Kidney epithelial cell (primary cell): ENCODE data around the gene GBE1. TPM values are rescaled to one million over a fixed set of nuclear protein-coding genes. Genes with fewer than 3 reads are reported as not detected.

Experiments used
- DNase-seq: peaks from one replicate; pipeline ENCODE4 v3.0.0-alpha.2; 2010; ENCODE audit warnings: low read depth
- H3K27me3 ChIP-seq: 2 replicates; pipeline ENCODE4 v1.6.0; 2011; ENCODE audit warnings: low read length; ENCODE audit not compliant: control insufficient read depth, insufficient read depth
- H3K36me3 ChIP-seq: 2 replicates; pipeline ENCODE4 v1.5.1; 2011; ENCODE audit warnings: low read length; ENCODE audit not compliant: control insufficient read depth, insufficient read depth
- H3K4me3 ChIP-seq: 2 replicates; pipeline ENCODE4 v1.5.1; 2011; ENCODE audit warnings: low read depth, mild to moderate bottlenecking, control low read depth, low read length
- CTCF ChIP-seq: IDR thresholded peaks from 2 replicates; pipeline ENCODE4 v1.5.1; 2011; ENCODE audit warnings: mild to moderate bottlenecking, moderate library complexity, low read length, control low read depth, inconsistent platforms; ENCODE audit not compliant: insufficient read depth, poor library complexity, severe bottlenecking
- total RNA-seq: library from RNA; depleted of rRNA; stranded (reverse); fragments of >200 nt; gene quantifications from 2 replicates; pipeline ENCODE4 v1.2.3, GENCODE V29; 2015

Gene GBE1
- total RNA-seq, 1 donor from 2014 or later, result 30.8 TPM

GRCh38 chr3:81789691-81790090 lies 28.2 kb upstream of the GBE1 start:
- Histone ChIP-seq H3K36me3 (no peaks in the 10 kb centered on the region), H3K27me3 (no peaks in the 10 kb centered on the region), H3K4me3 (no peak overlapping the region)
- no peak for DNase-seq
- no peak for TF ChIP-seq CTCF

- Histone ChIP-seq H3K36me3 (no peaks in the 10 kb centered on the region), H3K27me3 (no peaks in the 10 kb centered on the region), H3K4me3 (no peak overlapping the region)
- TF ChIP-seq CTCF, result no peak
- no peak for DNase-seq
Observed at GRCh38 chr3:81788610-81789009, 27.2 kb upstream of the GBE1 start.

DNA sequence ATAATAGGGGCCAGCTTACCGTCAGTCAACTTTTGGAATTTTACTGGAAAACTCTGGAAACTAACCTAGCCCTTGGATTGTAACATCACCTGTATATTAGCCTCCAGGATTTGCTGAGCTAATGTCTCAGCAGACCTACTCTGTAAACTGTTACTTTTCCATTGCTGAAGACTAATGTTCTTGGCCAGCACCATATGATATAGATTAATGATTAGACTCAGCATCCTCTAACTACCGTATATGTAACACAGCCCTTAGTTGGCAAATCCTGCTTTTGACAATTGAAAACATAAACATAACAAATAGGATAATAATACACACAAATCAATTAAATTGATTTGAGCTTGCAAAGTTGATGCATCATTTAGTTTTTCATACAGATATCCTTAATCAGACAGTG lies 26.6 kb upstream of the GBE1 start:
- no peak for DNase-seq
- Histone ChIP-seq H3K4me3 (no peak overlapping the region), H3K36me3 (no peaks in the 10 kb centered on the region), H3K27me3 (no peaks in the 10 kb centered on the region)
- TF ChIP-seq CTCF, result no peak

DNA sequence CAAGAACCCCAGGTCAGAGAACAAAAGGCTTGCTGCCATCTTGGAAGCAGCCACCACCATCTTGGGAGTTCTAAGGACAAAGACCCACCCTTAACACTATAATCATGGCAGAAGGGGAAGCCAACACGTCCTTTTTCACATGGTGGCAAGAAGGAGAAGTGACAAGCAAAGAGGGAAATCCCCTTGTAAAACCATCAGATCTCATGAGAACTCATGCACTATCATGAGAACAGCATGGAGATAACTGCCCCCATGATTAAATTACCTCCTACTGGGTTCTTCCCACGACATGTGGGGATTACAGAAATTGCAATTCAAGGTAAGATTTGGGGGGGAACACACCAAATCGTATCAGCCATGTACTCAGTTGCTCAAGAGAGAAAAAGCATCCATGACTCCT lies 21.1 kb upstream of the GBE1 start:
- TF ChIP-seq CTCF, result no peak
- no peak for DNase-seq
- no peak overlapping the region for H3K4me3 ChIP-seq
- no peaks in the 10 kb centered on the region for H3K36me3 ChIP-seq
- H3K27me3 ChIP-seq, result no peaks in the 10 kb centered on the region

DNA sequence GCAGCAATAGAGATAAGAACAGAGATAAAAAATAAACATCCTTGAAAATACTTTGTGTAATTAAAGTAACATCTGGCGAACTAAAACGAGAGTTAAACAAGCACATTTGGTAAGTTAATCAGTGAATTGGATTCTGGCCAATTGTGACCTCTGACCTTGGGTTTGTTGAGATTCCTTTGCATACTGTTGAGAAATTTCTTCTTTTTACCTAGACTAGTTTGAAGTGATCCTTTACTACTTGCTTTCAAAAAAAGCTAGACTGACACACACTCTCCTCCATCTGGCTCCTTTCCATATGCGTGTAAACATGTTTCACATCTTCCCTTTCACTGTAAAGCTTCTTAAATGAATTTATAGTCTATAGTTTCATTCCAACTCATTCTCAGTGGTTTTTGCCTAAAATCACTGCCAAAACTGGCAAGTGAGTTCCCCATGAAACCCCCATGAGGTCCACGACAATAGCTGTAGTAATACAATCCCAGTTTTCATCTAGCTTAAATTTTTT lies 17.3 kb upstream of the GBE1 start:
- no peak for TF ChIP-seq CTCF
- H3K27me3 ChIP-seq, result no peaks in the 10 kb centered on the region
- H3K36me3 ChIP-seq, result no peaks in the 10 kb centered on the region
- DNase-seq, result no peak
- no peak overlapping the region for H3K4me3 ChIP-seq

DNA sequence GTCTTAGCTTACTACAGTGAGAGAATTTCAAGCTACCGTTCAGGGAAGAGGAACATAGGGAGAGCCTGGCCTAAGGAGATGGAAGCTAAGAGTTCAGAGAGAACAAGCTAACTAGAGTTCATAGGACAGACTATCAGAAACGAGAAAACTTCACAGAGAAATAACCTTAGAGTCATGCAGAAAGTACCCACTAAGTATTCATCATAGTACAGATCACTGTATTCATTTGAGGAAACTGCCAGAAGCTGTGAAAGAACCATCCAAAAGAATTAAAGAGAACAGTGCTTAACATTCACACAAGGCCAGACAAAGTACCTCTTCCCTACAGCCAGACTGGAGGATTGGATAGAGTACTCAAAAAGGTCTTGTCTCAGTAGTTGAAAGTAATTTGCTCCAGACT lies 15.2 kb upstream of the GBE1 start:
- H3K36me3 ChIP-seq, result no peaks in the 10 kb centered on the region
- H3K4me3 ChIP-seq, result no peak overlapping the region
- no peaks in the 10 kb centered on the region for H3K27me3 ChIP-seq
- no peak for DNase-seq
- no peak for TF ChIP-seq CTCF
